ENCODE data around the gene DBF4B.
"Not testable (repeated sequence)": the region's sequence is repeated elsewhere in the genome, so short reads cannot be mapped to it uniquely, and the experiment has no call there.

DBF4B gene

GRCh38 chr17:44708401-44709263 lies at the start of gene DBF4B:
DBF4B (plus strand) TSS chr17:44708665; CDS start chr17:44708821, 156 bp downstream.
- Histone ChIP-seq H3K9me3 (ENCODE audit: control insufficient read depth, insufficient read depth, low read length) (no peaks in the 10 kb centered on the region), H3K36me3 (ENCODE audit: insufficient read depth, low read length) (no peaks in the 10 kb centered on the region), H3K9ac (ENCODE audit: low read depth, low read length) (peak within 1 kb of the TSS; percentile 68), H3K4me1 (ENCODE audit: insufficient read depth, low read length) (0 out of 2 replicates have a peak, but pooled peaks cover 6% of the 10 kb centered on the region)

- no peak overlapping the region for H3K9ac ChIP-seq (ENCODE audit: low read depth, low read length)
- H3K36me3 ChIP-seq (ENCODE audit: insufficient read depth, low read length) = no peaks in the 10 kb centered on the region; the same call in 1 of the 2 replicates
- no peaks in the 10 kb centered on the region for H3K9me3 ChIP-seq (ENCODE audit: control insufficient read depth, insufficient read depth, low read length)
- H3K4me1 ChIP-seq (ENCODE audit: insufficient read depth, low read length) = no peaks in the 10 kb centered on the region
Measured at GRCh38 chr17:44661835-44662234, 46.6 kb upstream of the DBF4B start.

GRCh38 chr17:44663095-44663494 lies 45.4 kb upstream of the DBF4B start:
- Histone ChIP-seq H3K36me3 (ENCODE audit: insufficient read depth, low read length) (no peaks in the 10 kb centered on the region; the same call in 1 of the 2 replicates), H3K4me1 (ENCODE audit: insufficient read depth, low read length) (no peaks in the 10 kb centered on the region), H3K9me3 (ENCODE audit: control insufficient read depth, insufficient read depth, low read length) (no peaks in the 10 kb centered on the region)

GRCh38 chr17:44664867-44665266 lies 43.6 kb upstream of the DBF4B start:
- H3K4me1 ChIP-seq (ENCODE audit: insufficient read depth, low read length) = no peaks in the 10 kb centered on the region
- H3K9me3 ChIP-seq (ENCODE audit: control insufficient read depth, insufficient read depth, low read length) = no peaks in the 10 kb centered on the region
- H3K9ac ChIP-seq (ENCODE audit: low read depth, low read length) = no peak overlapping the region
- H3K36me3 ChIP-seq (ENCODE audit: insufficient read depth, low read length) = no peaks in the 10 kb centered on the region; the same call in 1 of the 2 replicates

More at GRCh38 chr17:44663095-44663494, 45.4 kb upstream of the DBF4B start:
- no peak overlapping the region for H3K9ac ChIP-seq (ENCODE audit: low read depth, low read length)

GRCh38 chr17:44666006-44666405 lies 42.5 kb upstream of the DBF4B start:
- no peaks in the 10 kb centered on the region for H3K9me3 ChIP-seq (ENCODE audit: control insufficient read depth, insufficient read depth, low read length)
- H3K36me3 ChIP-seq (ENCODE audit: insufficient read depth, low read length) = no peaks in the 10 kb centered on the region; the same call in 1 of the 2 replicates
- no peaks in the 10 kb centered on the region for H3K4me1 ChIP-seq (ENCODE audit: insufficient read depth, low read length)
- H3K9ac ChIP-seq (ENCODE audit: low read depth, low read length) = no peak overlapping the region

GRCh38 chr17:44672479-44673093 lies 35.9 kb upstream of the DBF4B start:
- no peaks in the 10 kb centered on the region for H3K4me1 ChIP-seq (ENCODE audit: insufficient read depth, low read length)
- no peaks in the 10 kb centered on the region for H3K9me3 ChIP-seq (ENCODE audit: control insufficient read depth, insufficient read depth, low read length)
- H3K36me3 ChIP-seq (ENCODE audit: insufficient read depth, low read length) = no peaks in the 10 kb centered on the region
- no peak overlapping the region for H3K9ac ChIP-seq (ENCODE audit: low read depth, low read length)

- Histone ChIP-seq H3K36me3 (ENCODE audit: insufficient read depth, low read length) (peaks cover 9% of the 10 kb centered on the region), H3K9ac (ENCODE audit: low read depth, low read length) (no peak overlapping the region), H3K4me1 (ENCODE audit: insufficient read depth, low read length) (no peaks in the 10 kb centered on the region), H3K9me3 (ENCODE audit: control insufficient read depth, insufficient read depth, low read length) (no peaks in the 10 kb centered on the region)
Measured at GRCh38 chr17:44673893-44674292, 34.6 kb upstream of the DBF4B start.

GRCh38 chr17:44677136-44677535 lies 31.3 kb upstream of the DBF4B start:
- no peaks in the 10 kb centered on the region for H3K9me3 ChIP-seq (ENCODE audit: control insufficient read depth, insufficient read depth, low read length)
- no peak overlapping the region for H3K9ac ChIP-seq (ENCODE audit: low read depth, low read length)
- peaks cover 18% of the 10 kb centered on the region for H3K36me3 ChIP-seq (ENCODE audit: insufficient read depth, low read length)
- no peaks in the 10 kb centered on the region for H3K4me1 ChIP-seq (ENCODE audit: insufficient read depth, low read length)

- H3K36me3 ChIP-seq (ENCODE audit: insufficient read depth, low read length) = peaks cover 19% of the 10 kb centered on the region
- H3K9ac ChIP-seq (ENCODE audit: low read depth, low read length); H3K4me1 ChIP-seq (ENCODE audit: insufficient read depth, low read length): not testable (repeated sequence)
Measured at GRCh38 chr17:44683303-44683702, 25.2 kb upstream of the DBF4B start.

GRCh38 chr17:44687756-44688155 lies 20.7 kb upstream of the DBF4B start:
- H3K9ac ChIP-seq (ENCODE audit: low read depth, low read length) = no peak overlapping the region
- 0 out of 2 replicates have a peak, but pooled peaks cover 3% of the 10 kb centered on the region for H3K36me3 ChIP-seq (ENCODE audit: insufficient read depth, low read length)
- H3K9me3 ChIP-seq (ENCODE audit: control insufficient read depth, insufficient read depth, low read length) = no peaks in the 10 kb centered on the region
- peaks cover 12% of the 10 kb centered on the region for H3K4me1 ChIP-seq (ENCODE audit: insufficient read depth, low read length)

More at GRCh38 chr17:44683303-44683702, 25.2 kb upstream of the DBF4B start:
- not testable (repeated sequence) for H3K9me3 ChIP-seq (ENCODE audit: control insufficient read depth, insufficient read depth, low read length)

GRCh38 chr17:44688200-44688599 lies 20.3 kb upstream of the DBF4B start:
- Histone ChIP-seq H3K4me1 (ENCODE audit: insufficient read depth, low read length) (peaks cover 12% of the 10 kb centered on the region), H3K9ac (ENCODE audit: low read depth, low read length) (no peak overlapping the region), H3K36me3 (ENCODE audit: insufficient read depth, low read length) (0 out of 2 replicates have a peak, but pooled peaks cover 3% of the 10 kb centered on the region), H3K9me3 (ENCODE audit: control insufficient read depth, insufficient read depth, low read length) (no peaks in the 10 kb centered on the region)

GRCh38 chr17:44688675-44689476 lies 19.6 kb upstream of the DBF4B start:
- no peaks in the 10 kb centered on the region for H3K9me3 ChIP-seq (ENCODE audit: control insufficient read depth, insufficient read depth, low read length)
- H3K36me3 ChIP-seq (ENCODE audit: insufficient read depth, low read length) = no peaks in the 10 kb centered on the region
- H3K4me1 ChIP-seq (ENCODE audit: insufficient read depth, low read length) = peaks cover 12% of the 10 kb centered on the region
- peak overlapping the region; percentile 92 for H3K9ac ChIP-seq (ENCODE audit: low read depth, low read length)

- H3K36me3 ChIP-seq (ENCODE audit: insufficient read depth, low read length) = no peaks in the 10 kb centered on the region
- peaks cover 12% of the 10 kb centered on the region for H3K4me1 ChIP-seq (ENCODE audit: insufficient read depth, low read length)
- H3K9me3 ChIP-seq (ENCODE audit: control insufficient read depth, insufficient read depth, low read length) = no peaks in the 10 kb centered on the region
- peak within 1 kb of the TSS; percentile 92 for H3K9ac ChIP-seq (ENCODE audit: low read depth, low read length)
Measured at GRCh38 chr17:44689477-44690217, 18.8 kb upstream of the DBF4B start, which contains the start of gene CCDC43. CCDC43 (minus strand) TSS chr17:44689776; CDS start chr17:44689753, 23 bp downstream.

Measured in ES-I3 (cell line).